HG03378 (cell line): Measurements from ENCODE around the gene ZNF678.
"Not testable (repeated sequence)": the region's sequence is repeated elsewhere in the genome, so short reads cannot be mapped to it uniquely, and the experiment has no call there.

Source experiments
- ATAC-seq: cut with Tn5 transposase; IDR thresholded peaks from one replicate; pipeline ENCODE4 v1.9.1; 2021; ENCODE audit warnings: mild to moderate bottlenecking, moderate library complexity; ENCODE audit not compliant: unreplicated experiment

Gene ZNF678

GRCh38 chr1:227709451-227709850 lies 146.1 kb downstream of the ZNF678 start:
- no peak for ATAC-seq

GRCh38 chr1:227710474-227710873 lies 147.1 kb downstream of the ZNF678 start:
- ATAC-seq = not testable (repeated sequence)

GRCh38 chr1:227712648-227713047 lies 149.3 kb downstream of the ZNF678 start:
- ATAC-seq = no peak

- ATAC-seq = no peak
These were observed 155.6 kb downstream of the ZNF678 start for GRCh38 chr1:227718932-227719331.

GRCh38 chr1:227723474-227723873 lies 160.1 kb downstream of the ZNF678 start:
- no peak for ATAC-seq

- no peak for ATAC-seq
These were observed 161.7 kb downstream of the ZNF678 start for GRCh38 chr1:227725046-227725445.

GRCh38 chr1:227726318-227726717 lies 163.0 kb downstream of the ZNF678 start:
- no peak for ATAC-seq
